ENCODE data around the gene KPNA5. TPM values are rescaled to one million over a fixed set of nuclear protein-coding genes. Genes with fewer than 3 reads are reported as not detected.

The KPNA5 gene
- total and polyA plus RNA-seq, 9 of the 15 experiments (the other 6 are each of a cell fraction or from before 2014, with no cell fraction given): 3.2 to 10.3 (median 6.5) TPM

GRCh38 chr6:116761779-116762178 is 80.8 kb downstream of the KPNA5 start (continued):
- TF ChIP-seq TAF7 (tag; IDR thresholded peaks at IDR 0.05) (no peak), ZNF384 (IDR thresholded peaks at IDR 0.05; ENCODE audit: low read depth, low read length) (no peak), SPI1 (IDR thresholded peaks at IDR 0.05; ENCODE audit: borderline replicate concordance, low read depth, low read length) (no peak), MAFG (tag; conservative IDR thresholded peaks at IDR 0.05) (no peak), EZH2 (IDR thresholded peaks at IDR 0.05; ENCODE audit: borderline replicate concordance, low read depth, low read length) (no peak), RBM39 (optimal IDR thresholded peaks at IDR 0.05; ENCODE audit: low read depth, low read length) (no peak), ZBTB5 (IDR thresholded peaks at IDR 0.05) (no peak), NR2F6 (CRISPR knock-in tag; IDR thresholded peaks at IDR 0.05) (no peak), STAT5A (IDR thresholded peaks at IDR 0.05; ENCODE audit: borderline replicate concordance, low read length) (0 out of 2 replicates have a peak, but pooled peaks have one; percentile 17), TRIM28 (IDR thresholded peaks at IDR 0.05) (no peak), RBFOX2 (IDR thresholded peaks at IDR 0.05; ENCODE audit: low read depth, low read length) (no peak), ZNF395 (CRISPR knock-in tag; IDR thresholded peaks at IDR 0.05) (no peak), ARID2 (IDR thresholded peaks at IDR 0.05) (no peak), ILF3 (IDR thresholded peaks at IDR 0.05; ENCODE audit: borderline replicate concordance) (no peak), SNIP1 (IDR thresholded peaks at IDR 0.05; ENCODE audit: low read depth) (peak; percentile 85), FOXA1 (IDR thresholded peaks at IDR 0.05; ENCODE audit: borderline replicate concordance) (no peak), PHTF2 (CRISPR knock-in tag; IDR thresholded peaks at IDR 0.05) (no peak), SOX6 (IDR thresholded peaks at IDR 0.05) (0 out of 2 replicates have a peak, but pooled peaks have one; percentile 29), ZFP30 (CRISPR knock-in tag; IDR thresholded peaks at IDR 0.05; ENCODE audit: borderline replicate concordance) (no peak), CBFA2T3 (IDR thresholded peaks at IDR 0.05) (peak; percentile 50; the same call in 1 of the 2 replicates), ZBTB43 (CRISPR knock-in tag; IDR thresholded peaks at IDR 0.05) (no peak), TCFL5 (CRISPR knock-in tag; conservative IDR thresholded peaks at IDR 0.05) (no peak), SRF (CRISPR knock-in tag; IDR thresholded peaks at IDR 0.05) (peak in 1 of 2 experiments; percentile 88; a peak in 2 of 4 replicates), NCOA2 (IDR thresholded peaks at IDR 0.05; ENCODE audit: partially characterized antibody in 2 of 2) (no peak), HNRNPL (IDR thresholded peaks at IDR 0.05; ENCODE audit: low read depth, low read length) (no peak)
